Measurements from ENCODE around the gene SSTR3. TPM values are rescaled to one million over a fixed set of nuclear protein-coding genes. Genes with fewer than 3 reads are reported as not detected.

Gene SSTR3
- total and polyA plus RNA-seq, 10 of the 15 experiments (the other 5 are each of a cell fraction or from before 2014, with no cell fraction given), result 0.03 to 4.5 (median 2.4) TPM

DNA sequence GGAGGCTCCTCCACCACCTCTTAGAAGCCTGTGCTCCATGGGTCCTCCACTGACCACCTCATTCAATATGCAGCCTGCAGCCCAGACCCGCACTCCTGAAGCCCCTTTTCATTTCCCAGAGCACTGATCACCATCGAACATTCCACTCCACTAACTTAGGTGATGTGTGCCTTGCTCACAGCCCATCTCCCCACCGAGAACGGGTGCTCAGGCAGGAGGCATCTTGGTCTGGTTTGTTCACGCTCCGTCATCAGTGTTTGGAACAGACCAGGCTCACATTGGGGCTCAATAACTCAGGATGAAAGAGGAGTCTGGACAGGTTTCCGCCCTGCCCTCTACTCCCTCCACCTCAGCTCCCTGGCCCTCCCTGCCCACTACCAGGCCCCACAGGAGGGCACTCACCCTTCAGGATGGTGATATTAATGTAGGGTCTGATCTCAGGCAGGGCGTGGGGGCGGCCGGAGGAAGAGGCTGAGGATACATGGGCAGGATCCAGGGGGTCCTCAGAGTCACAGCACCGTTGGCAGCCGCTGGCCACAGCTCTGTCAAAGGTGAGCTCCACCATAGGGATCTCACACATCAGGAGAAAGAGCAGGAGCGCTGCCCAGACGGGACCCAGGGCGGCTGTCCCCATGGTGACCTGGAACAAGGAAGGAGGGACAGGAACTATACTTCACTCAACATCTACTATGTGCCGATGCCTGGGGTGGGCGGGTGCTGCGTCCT, 27.3 kb downstream of the SSTR3 start:
- RAD21 ChIA-PET (ENCODE audit: unreplicated experiment), result no interaction called here
- no peak overlapping the region for H2AFZ ChIP-seq (ENCODE audit: control insufficient read depth, low read depth, low read length)
- H3K4me2 ChIP-seq (ENCODE audit: control insufficient read depth, insufficient read depth), result no peak overlapping the region
- BruUV-seq (replicated peaks), result no TSS peak
- FAIRE-seq (no peak), ATAC-seq (no peak), DNase-seq (ENCODE audit: low read depth, low spot score) (no peak)
- H3K79me2 ChIP-seq (ENCODE audit: control insufficient read depth, insufficient read depth, low read length), result no peaks in the 10 kb centered on the region
- no peaks in the 10 kb centered on the region for H3K9me3 ChIP-seq (replicated peaks; ENCODE audit: control insufficient read depth, insufficient read depth, low read length)
- intact Hi-C loops (cut with micrococcal nuclease; ENCODE audit: unreplicated experiment), result no loop called here
- no peaks in the 10 kb centered on the region for H3K36me3 ChIP-seq (ENCODE audit: control insufficient read depth in 2 of 2, insufficient read depth in 2 of 2, low read length in 1 of 2)
- no peak for TF ChIP-seq ZBED1 (IDR thresholded peaks at IDR 0.05; ENCODE audit: borderline replicate concordance)
- no peak for TF ChIP-seq MYC (IDR thresholded peaks at IDR 0.05; ENCODE audit: insufficient read depth, insufficient read length, insufficient replicate concordance, low read length, severe bottlenecking)
- no peak for TF ChIP-seq YBX1 (IDR thresholded peaks at IDR 0.05)
- no peak for TF ChIP-seq SRF (IDR thresholded peaks at IDR 0.05; ENCODE audit: low read depth in 2 of 2, low read length in 2 of 2)
- no peak for TF ChIP-seq RELA (IDR thresholded peaks at IDR 0.05; ENCODE audit: borderline replicate concordance, partially characterized antibody)
- no peak for TF ChIP-seq ZSCAN29 (IDR thresholded peaks at IDR 0.05)
- no peak for TF ChIP-seq BRCA1 (IDR thresholded peaks at IDR 0.05; ENCODE audit: low read depth, low read length)
- TF ChIP-seq, protein P1, sequence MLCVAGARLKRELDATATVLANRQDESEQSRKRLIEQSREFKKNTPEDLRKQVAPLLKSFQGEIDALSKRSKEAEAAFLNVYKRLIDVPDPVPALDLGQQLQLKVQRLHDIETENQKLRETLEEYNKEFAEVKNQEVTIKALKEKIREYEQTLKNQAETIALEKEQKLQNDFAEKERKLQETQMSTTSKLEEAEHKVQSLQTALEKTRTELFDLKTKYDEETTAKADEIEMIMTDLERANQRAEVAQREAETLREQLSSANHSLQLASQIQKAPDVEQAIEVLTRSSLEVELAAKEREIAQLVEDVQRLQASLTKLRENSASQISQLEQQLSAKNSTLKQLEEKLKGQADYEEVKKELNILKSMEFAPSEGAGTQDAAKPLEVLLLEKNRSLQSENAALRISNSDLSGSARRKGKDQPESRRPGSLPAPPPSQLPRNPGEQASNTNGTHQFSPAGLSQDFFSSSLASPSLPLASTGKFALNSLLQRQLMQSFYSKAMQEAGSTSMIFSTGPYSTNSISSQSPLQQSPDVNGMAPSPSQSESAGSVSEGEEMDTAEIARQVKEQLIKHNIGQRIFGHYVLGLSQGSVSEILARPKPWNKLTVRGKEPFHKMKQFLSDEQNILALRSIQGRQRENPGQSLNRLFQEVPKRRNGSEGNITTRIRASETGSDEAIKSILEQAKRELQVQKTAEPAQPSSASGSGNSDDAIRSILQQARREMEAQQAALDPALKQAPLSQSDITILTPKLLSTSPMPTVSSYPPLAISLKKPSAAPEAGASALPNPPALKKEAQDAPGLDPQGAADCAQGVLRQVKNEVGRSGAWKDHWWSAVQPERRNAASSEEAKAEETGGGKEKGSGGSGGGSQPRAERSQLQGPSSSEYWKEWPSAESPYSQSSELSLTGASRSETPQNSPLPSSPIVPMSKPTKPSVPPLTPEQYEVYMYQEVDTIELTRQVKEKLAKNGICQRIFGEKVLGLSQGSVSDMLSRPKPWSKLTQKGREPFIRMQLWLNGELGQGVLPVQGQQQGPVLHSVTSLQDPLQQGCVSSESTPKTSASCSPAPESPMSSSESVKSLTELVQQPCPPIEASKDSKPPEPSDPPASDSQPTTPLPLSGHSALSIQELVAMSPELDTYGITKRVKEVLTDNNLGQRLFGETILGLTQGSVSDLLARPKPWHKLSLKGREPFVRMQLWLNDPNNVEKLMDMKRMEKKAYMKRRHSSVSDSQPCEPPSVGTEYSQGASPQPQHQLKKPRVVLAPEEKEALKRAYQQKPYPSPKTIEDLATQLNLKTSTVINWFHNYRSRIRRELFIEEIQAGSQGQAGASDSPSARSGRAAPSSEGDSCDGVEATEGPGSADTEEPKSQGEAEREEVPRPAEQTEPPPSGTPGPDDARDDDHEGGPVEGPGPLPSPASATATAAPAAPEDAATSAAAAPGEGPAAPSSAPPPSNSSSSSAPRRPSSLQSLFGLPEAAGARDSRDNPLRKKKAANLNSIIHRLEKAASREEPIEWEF (IDR thresholded peaks at IDR 0.05; ENCODE audit: insufficient replicate concordance, low read depth, low read length), result no peak
- no peak for TF ChIP-seq JUNB (IDR thresholded peaks at IDR 0.05)
- TF ChIP-seq, protein P2, sequence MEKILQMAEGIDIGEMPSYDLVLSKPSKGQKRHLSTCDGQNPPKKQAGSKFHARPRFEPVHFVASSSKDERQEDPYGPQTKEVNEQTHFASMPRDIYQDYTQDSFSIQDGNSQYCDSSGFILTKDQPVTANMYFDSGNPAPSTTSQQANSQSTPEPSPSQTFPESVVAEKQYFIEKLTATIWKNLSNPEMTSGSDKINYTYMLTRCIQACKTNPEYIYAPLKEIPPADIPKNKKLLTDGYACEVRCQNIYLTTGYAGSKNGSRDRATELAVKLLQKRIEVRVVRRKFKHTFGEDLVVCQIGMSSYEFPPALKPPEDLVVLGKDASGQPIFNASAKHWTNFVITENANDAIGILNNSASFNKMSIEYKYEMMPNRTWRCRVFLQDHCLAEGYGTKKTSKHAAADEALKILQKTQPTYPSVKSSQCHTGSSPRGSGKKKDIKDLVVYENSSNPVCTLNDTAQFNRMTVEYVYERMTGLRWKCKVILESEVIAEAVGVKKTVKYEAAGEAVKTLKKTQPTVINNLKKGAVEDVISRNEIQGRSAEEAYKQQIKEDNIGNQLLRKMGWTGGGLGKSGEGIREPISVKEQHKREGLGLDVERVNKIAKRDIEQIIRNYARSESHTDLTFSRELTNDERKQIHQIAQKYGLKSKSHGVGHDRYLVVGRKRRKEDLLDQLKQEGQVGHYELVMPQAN (conservative IDR thresholded peaks at IDR 0.05), result no peak
- CTCF ChIA-PET, result interaction anchor here (0.7 kb wide), 1 partner anchor 64 kb away, joined by 3 read pairs; no protein-coding TSS in a partner anchor
- POLR2A ChIA-PET, result interaction anchor here (0.6 to 1.8 kb wide), 2 partner anchors 9 kb away, joined by 3 to 5 read pairs; no protein-coding TSS in a partner anchor
- H3K9ac ChIP-seq (ENCODE audit: control insufficient read depth, insufficient read depth, low read length), result no peak overlapping the region
- no peaks in the 10 kb centered on the region for H4K20me1 ChIP-seq (ENCODE audit: control insufficient read depth, insufficient read depth)
- H3K27ac ChIP-seq (ENCODE audit: control insufficient read depth, insufficient read depth), result no peak overlapping the region
- SMC1A ChIA-PET (ENCODE audit: uncharacterized antibody, unreplicated experiment), result no interaction called here
- no peaks in the 10 kb centered on the region for H3K27me3 ChIP-seq (replicated peaks in 1 of 2; ENCODE audit: control insufficient read depth in 2 of 2, insufficient read depth in 2 of 2, low read length in 1 of 2)
- H3K4me1 ChIP-seq (ENCODE audit: control insufficient read depth, insufficient read depth, low read length), result no peaks in the 10 kb centered on the region
- WGBS (ENCODE audit: insufficient coverage, insufficient replicate concordance, low lambda C conversion rate, missing lambda C conversion rate), result 56% methylated on average over 15 of the region's 18 CpGs
- in situ Hi-C loops (cut with MboI), result loop anchor here (5.0 kb wide), 1 partner anchor 103 kb away; no protein-coding TSS in a partner anchor
- no peak overlapping the region for H3K4me3 ChIP-seq

Data from GM12878 (cell line).